ENCODE measurements around the gene KIF3C. TPM values are rescaled to one million over a fixed set of nuclear protein-coding genes. Genes with fewer than 3 reads are reported as not detected.

The KIF3C gene
- total RNA-seq, 1 experiment from 2014 or later: 41.4 TPM

DNA sequence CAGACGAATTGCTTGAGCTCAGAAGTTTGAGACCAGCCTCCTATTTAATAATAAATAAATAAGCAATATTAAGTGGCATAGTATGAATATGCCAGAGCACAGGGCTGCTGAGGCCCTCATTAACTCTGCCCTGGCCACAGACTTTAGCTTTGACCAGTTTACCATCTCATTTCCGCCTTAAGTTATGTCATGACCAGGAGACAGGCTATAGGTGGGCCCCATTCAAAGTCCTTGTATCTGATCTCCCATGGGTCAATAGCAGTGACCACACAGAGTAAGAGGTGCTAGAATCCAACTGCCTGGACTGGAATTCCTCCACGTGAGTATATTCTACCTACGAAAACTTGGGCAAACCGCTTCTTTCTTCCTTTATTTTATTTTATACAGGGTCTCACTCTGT lies 90.6 kb downstream of the KIF3C start:
- Mint-ChIP-seq H3K4me1 (peaks cover 6 to 7% of the 10 kb centered on the region in 2 experiments), H3K4me3 (no peak overlapping the region), H3K9me3 (no peaks in the 10 kb centered on the region), H3K36me3 (ENCODE audit: insufficient read depth in 1 of 3, low read depth in 3 of 3) (no peaks in the 10 kb centered on the region), H3K27me3 (ENCODE audit: low read depth) (no peaks in the 10 kb centered on the region), H3K27ac (no peak overlapping the region)
- DNase-seq: no peak
- Histone ChIP-seq H2BK15ac (ENCODE audit: low read depth, low read length) (no peak overlapping the region), H4K91ac (ENCODE audit: insufficient read length, low read depth, low read length) (no peak overlapping the region), H3T11ph (ENCODE audit: low read length) (no peak overlapping the region), H2BK120ac (ENCODE audit: low read depth, low read length, poor library complexity, severe bottlenecking) (no peak overlapping the region), H3K56ac (ENCODE audit: insufficient read length, low read depth, low read length) (no peak overlapping the region), H3K79me1 (ENCODE audit: insufficient read depth, low read depth, low read length, poor library complexity, severe bottlenecking) (no peaks in the 10 kb centered on the region), H3K9ac (ENCODE audit: extremely low read depth, insufficient read length, low read length) (no peak overlapping the region), H3K18ac (ENCODE audit: insufficient read length, low read depth, low read length) (no peak overlapping the region), H3K4ac (ENCODE audit: low read depth, low read length) (no peak overlapping the region), H2BK5ac (ENCODE audit: insufficient read length, low read length) (no peak overlapping the region), H3K23me2 (ENCODE audit: insufficient read length, low read depth, low read length, poor library complexity, severe bottlenecking) (no peaks in the 10 kb centered on the region), H3K27me3 (ENCODE audit: insufficient read depth, low read length) (no peaks in the 10 kb centered on the region), H4K5ac (ENCODE audit: insufficient read length, low read depth, low read length) (no peak overlapping the region), H3K27ac (ENCODE audit: insufficient read length, low read depth, low read length) (no peak overlapping the region), H4K20me1 (ENCODE audit: control insufficient read depth, insufficient read depth, insufficient read length) (no peaks in the 10 kb centered on the region), H4K8ac (replicated peaks; ENCODE audit: insufficient read length, low read depth, low read length) (no peak overlapping the region), H3K4me2 (ENCODE audit: insufficient read depth, insufficient read length, low read length) (no peak overlapping the region), H2BK20ac (ENCODE audit: low read depth, low read length, poor library complexity, severe bottlenecking) (no peak overlapping the region), H3K14ac (ENCODE audit: insufficient read depth, low read length) (no peak overlapping the region), H3K4me1 (ENCODE audit: insufficient read depth, low read length) (no peaks in the 10 kb centered on the region), H2AFZ (ENCODE audit: low read length) (no peak overlapping the region), H3K23ac (ENCODE audit: insufficient read length, low read depth, low read length) (no peak overlapping the region), H3K79me2 (ENCODE audit: insufficient read depth, low read length) (no peaks in the 10 kb centered on the region), H2AK5ac (ENCODE audit: insufficient read length, low read length) (no peak overlapping the region), H3K9me3 (ENCODE audit: control insufficient read depth, low read depth, low read length) (no peaks in the 10 kb centered on the region), H2BK12ac (ENCODE audit: insufficient read length, low read depth, low read length) (no peak overlapping the region)
- WGBS (ENCODE audit: extremely low coverage, insufficient read length, low lambda C conversion rate): no CpG with 5 or more reads among the region's 5 CpGs
- TF ChIP-seq, protein P1, sequence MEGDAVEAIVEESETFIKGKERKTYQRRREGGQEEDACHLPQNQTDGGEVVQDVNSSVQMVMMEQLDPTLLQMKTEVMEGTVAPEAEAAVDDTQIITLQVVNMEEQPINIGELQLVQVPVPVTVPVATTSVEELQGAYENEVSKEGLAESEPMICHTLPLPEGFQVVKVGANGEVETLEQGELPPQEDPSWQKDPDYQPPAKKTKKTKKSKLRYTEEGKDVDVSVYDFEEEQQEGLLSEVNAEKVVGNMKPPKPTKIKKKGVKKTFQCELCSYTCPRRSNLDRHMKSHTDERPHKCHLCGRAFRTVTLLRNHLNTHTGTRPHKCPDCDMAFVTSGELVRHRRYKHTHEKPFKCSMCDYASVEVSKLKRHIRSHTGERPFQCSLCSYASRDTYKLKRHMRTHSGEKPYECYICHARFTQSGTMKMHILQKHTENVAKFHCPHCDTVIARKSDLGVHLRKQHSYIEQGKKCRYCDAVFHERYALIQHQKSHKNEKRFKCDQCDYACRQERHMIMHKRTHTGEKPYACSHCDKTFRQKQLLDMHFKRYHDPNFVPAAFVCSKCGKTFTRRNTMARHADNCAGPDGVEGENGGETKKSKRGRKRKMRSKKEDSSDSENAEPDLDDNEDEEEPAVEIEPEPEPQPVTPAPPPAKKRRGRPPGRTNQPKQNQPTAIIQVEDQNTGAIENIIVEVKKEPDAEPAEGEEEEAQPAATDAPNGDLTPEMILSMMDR (conservative IDR thresholded peaks at IDR 0.05): no peak
